GM12801 (cell line): ENCODE data around the gene VTI1A.

ENCODE experiments used
- TF ChIP-seq, protein P1 (sequence below): IDR thresholded peaks from one replicate; pipeline ENCODE4 v1.5.1; 2011; ENCODE audit warnings: control low read depth; ENCODE audit not compliant: insufficient read length; ENCODE audit errors: extremely low read depth

VTI1A gene

DNA sequence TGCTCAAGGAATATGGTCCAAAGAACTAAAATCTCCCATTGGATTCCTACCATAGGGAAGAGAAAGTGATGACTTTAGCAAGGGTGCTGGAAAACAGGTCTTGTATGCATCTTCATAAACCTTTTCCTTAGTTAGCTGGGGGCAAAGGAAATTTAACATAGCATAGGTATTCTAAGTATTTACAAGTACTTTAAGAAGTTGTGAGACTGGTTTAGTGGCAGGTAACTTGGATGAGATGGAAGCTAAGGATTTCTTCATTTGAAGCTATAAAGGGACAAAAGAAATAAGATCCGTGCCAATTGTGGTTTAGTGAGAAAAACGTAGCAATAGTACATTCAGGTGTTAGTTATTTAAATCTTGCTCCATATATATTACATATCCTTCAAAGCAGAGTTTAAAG lies 319.6 kb downstream of the VTI1A start:
- TF ChIP-seq, protein P1, sequence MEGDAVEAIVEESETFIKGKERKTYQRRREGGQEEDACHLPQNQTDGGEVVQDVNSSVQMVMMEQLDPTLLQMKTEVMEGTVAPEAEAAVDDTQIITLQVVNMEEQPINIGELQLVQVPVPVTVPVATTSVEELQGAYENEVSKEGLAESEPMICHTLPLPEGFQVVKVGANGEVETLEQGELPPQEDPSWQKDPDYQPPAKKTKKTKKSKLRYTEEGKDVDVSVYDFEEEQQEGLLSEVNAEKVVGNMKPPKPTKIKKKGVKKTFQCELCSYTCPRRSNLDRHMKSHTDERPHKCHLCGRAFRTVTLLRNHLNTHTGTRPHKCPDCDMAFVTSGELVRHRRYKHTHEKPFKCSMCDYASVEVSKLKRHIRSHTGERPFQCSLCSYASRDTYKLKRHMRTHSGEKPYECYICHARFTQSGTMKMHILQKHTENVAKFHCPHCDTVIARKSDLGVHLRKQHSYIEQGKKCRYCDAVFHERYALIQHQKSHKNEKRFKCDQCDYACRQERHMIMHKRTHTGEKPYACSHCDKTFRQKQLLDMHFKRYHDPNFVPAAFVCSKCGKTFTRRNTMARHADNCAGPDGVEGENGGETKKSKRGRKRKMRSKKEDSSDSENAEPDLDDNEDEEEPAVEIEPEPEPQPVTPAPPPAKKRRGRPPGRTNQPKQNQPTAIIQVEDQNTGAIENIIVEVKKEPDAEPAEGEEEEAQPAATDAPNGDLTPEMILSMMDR: no peak

DNA sequence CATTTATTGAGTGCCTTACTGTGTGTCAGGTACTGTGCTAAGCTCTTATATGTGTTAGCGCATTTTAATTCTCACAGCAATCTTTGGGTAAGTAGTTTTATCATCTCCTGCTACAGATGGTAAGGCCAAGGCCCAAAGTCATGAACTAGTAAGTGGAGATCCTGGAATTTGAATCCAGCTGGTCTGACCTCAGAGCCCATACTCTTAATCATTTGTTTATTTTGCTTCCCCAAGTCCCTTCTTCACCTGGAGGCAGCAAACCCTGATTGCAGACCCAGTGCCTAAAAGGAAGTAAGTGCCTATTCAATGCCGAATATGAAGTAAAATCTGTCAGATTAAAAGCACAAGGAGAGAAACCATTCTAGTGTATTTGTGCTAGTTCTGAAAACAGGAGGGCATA lies 320.1 kb downstream of the VTI1A start:
- TF ChIP-seq, protein P1: no peak

DNA sequence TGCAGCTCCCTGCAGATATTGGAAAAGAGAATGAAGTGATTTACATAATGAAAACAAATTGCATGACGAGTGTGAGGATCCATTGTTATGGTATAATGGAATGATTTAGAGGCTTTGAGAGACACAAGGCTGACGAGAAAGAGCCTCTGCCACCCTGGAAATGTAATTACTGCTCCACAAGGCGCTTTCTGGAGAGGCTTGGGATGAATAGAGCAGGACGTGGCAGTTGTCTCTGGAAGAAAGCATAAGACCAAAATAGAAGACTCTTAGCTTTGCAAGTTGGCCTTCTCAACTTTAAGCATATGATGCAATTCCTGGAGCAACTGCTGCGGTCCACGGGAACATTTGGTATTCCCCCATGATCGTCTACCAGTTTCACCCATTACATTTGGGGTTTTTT lies 321.1 kb downstream of the VTI1A start:
- TF ChIP-seq, protein P1: no peak

DNA sequence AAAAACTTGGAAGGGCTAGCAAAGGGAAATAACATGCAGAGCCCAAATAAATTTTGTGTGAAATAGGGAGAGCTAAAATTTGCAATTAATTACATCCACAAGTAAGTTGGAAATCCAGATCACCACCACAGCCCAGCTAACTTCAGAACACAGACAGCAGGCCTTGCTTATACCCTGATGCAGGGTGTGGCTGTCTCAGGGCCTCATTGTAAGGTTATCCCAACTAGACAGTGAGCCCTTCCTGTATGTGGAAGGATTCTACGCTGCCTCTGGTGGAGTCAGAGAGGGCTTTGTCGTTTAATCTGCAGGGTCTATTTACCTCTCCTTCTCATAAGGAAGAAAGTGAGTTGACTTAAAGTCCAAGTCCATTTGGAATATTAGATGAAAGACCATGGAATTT lies 322.1 kb downstream of the VTI1A start:
- TF ChIP-seq, protein P1: no peak

DNA sequence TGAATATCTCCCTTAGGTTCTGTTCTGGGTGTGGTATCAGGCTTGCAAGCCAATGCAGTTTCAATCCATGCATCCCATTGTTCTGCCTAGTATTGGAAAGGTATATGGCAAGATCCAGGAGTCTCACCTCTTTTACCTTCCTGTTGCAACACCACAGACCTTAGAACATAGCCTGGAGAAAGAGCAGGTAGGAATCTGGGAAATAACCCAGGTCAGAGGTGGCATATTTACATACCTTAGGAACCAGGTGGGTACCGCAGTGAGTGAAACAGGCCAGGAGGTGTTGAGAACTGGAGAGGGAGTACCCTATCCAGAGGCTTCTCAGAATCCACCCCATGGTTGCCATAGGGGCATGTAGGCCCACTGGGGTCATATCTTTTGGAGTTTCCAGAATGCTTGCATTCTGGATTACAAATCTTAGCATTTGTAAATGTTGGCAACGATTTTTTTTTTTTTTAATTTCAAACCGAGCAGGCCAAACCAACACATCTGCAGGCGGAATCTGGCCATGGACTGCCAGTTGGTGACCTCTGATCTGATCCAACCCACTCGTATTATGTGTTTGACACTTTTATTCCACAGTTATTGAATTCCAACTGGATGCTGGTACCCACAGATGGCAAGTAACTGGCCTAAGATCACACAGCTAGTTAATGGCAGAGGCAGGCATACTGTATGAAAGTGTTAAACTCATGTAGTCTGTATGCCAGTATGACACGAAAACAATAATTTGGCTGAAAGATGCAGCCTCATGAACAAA lies 322.8 kb downstream of the VTI1A start:
- TF ChIP-seq, protein P1: no peak

DNA sequence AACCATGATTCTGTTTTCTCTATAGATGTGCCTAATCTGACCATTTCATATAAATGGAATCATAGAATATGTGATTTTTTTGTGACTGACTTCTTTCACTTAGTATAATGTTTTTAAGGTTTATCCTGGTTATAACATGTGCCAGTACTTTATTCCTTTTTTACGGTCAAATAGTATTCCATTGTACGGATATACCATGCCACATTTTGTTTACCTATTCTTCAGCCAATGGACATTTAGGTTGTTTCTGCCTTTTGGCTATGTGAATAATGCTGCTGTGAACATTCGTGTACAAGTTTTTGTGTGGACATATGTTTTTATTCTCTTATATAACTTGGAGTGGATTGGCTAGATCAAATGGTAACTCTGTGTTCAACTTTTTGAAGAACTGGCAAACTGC lies 324.7 kb downstream of the VTI1A start:
- TF ChIP-seq, protein P1: no peak

DNA sequence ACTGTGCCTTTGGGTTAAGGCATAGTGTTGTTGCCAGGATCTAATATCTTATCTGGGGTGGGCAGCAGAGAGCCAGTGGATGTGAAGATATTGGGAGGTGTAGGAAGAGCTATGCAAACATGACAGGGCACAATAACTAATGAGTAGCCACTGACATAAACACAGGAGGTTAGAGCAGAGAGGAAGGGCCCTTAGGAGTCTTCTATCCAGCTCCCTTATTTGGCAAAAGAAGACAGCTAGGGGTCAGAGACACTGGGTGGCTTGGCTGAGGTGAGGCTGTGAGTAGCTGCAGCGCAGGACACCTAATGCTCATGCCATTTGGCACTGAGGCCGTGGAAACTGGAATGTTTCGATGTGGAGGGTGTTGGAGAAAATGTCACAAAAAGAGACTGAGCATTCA lies 326.8 kb downstream of the VTI1A start:
- TF ChIP-seq, protein P1: no peak
